GM18517 (cell line): ENCODE results near the gene CALN1.
"Not testable (repeated sequence)": the region's sequence is repeated elsewhere in the genome, so short reads cannot be mapped to it uniquely, and the experiment has no call there.

Source experiments
- ATAC-seq: cut with Tn5 transposase; IDR thresholded peaks from one replicate; pipeline ENCODE4 v1.9.1; 2021; ENCODE audit warnings: mild to moderate bottlenecking, moderate library complexity; ENCODE audit not compliant: unreplicated experiment

Gene CALN1

GRCh38 chr7:72268796-72269195 lies 143.3 kb downstream of the CALN1 start:
- ATAC-seq, result no peak

DNA sequence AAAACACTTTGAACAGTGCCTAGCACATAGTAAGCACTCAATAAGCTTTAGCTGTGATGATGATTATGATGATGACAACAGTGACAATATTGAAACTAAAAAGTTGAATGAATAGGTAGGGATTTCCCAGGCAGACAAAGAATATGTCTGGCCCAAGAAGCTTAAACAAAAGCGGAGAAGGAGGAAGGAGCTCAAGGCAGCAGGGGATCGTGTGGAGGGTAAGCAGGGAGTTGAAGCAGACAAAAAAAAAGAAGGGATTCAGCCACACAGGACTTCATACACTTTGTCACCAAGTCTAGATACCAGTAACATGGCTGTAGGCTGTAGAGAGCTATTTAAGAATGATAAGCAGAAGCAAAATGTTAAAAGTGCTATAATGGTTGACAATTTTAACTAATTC lies 144.0 kb downstream of the CALN1 start:
- no peak for ATAC-seq

- no peak for ATAC-seq
These were observed 144.8 kb downstream of the CALN1 start for GRCh38 chr7:72267291-72267800.

- no peak for ATAC-seq
These were observed 145.4 kb downstream of the CALN1 start for GRCh38 chr7:72266771-72267170.

DNA sequence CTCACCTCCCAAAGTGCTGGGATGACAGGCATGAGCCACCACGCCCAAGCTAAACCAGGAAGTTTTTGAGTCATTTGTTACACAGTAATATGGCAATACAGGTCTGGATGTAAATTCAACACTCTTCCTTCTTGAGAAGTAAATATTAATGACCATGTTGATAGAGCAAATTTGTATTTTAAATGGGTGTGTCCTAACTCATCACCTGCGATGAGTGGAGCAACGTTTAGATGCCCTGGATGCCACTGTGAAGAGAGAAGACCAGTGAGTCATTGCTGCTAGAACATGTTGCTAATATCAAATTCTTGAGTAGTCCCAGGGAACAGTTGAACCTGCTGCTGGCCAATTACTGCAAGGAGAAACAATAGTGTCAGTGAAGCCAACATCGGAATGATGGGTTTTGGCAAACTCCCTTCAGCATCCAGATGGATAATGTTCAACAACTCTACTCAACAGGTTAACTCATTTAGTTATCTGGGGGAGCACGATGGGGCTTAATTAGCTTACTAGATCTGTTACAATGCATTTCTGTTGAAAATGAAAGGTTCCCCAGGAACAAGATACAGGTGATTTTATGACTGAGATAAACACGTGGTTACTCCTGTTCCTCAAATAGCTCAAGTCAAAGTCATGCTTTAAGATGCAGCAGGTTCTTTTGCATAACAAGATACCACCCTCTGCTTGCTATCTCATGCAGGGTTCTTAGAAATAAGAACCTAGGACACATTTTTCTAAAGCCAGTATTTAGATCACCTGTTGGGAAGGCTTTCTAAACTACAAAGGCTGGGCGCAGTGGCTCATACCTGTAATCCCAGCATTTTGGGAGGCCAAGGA lies 146.8 kb downstream of the CALN1 start:
- no peak for ATAC-seq

GRCh38 chr7:72260406-72260805 lies 151.7 kb downstream of the CALN1 start:
- no peak for ATAC-seq

GRCh38 chr7:72258074-72258473 lies 154.1 kb downstream of the CALN1 start:
- ATAC-seq, result no peak

- ATAC-seq, result no peak
These were observed 157.7 kb downstream of the CALN1 start for GRCh38 chr7:72254455-72254854.

DNA sequence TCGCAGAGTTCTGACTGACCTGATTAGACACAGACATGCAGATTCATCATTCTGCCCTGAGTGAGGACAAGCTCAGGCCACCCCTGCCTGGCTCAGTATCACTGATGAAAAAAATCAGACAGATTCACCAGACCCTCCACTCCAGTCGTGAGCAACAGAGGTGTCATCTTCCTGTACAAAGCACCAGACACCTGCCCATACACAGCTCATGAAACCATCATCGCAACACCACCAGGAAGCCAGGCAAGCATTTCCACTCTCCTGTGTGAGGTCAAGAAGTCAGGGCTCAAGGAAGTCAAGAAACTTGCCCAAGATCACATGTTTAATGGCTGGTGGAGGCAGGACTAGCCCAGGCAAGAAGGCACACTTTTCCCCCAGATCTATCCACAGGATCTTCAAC lies 163.0 kb downstream of the CALN1 start:
- ATAC-seq, result no peak

- no peak for ATAC-seq
These were observed 167.2 kb downstream of the CALN1 start for GRCh38 chr7:72244826-72245398.

GRCh38 chr7:72243329-72243728 lies 168.8 kb downstream of the CALN1 start:
- no peak for ATAC-seq

DNA sequence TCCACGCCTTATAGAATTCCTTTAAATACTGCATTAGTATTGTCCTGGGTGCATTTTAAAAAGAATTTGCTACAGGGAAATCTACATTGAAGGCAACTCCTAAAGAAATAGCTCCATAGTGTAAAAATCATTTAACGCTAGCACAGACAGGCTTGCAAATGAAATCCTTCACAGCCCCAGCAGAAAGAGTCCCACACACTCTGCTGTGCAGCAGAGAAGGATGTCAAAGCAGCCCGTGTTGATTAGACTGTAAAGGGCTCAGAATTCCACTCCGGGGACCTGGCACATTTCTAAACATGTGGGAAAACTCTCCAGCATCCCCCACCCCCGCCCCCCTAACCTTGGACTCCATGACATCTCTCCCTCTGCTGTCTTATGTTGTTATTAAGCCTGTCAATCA lies 176.8 kb downstream of the CALN1 start:
- no peak for ATAC-seq

- no peak for ATAC-seq
These were observed 178.1 kb downstream of the CALN1 start for GRCh38 chr7:72234086-72234485.

GRCh38 chr7:72230281-72230680 lies 181.9 kb downstream of the CALN1 start:
- no peak for ATAC-seq

DNA sequence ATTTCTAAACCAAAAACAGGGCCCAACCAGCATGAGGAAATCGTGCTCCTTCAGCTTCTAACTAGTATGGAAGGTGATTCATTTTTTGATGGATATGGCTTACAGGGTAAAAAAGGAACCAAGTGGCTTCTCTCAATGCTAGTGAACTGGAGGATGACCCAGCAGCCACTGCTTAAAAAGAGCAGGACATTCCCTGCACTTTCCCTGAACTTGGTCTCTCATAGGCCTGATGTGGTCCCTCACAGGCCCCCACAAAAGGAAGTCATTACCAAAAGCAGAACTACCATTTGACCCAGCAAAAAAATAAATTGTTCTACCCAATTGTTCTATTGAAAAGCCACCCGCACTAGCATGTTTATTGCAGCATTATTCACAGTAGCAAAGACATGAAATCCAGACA lies 188.8 kb downstream of the CALN1 start:
- no peak for ATAC-seq

DNA sequence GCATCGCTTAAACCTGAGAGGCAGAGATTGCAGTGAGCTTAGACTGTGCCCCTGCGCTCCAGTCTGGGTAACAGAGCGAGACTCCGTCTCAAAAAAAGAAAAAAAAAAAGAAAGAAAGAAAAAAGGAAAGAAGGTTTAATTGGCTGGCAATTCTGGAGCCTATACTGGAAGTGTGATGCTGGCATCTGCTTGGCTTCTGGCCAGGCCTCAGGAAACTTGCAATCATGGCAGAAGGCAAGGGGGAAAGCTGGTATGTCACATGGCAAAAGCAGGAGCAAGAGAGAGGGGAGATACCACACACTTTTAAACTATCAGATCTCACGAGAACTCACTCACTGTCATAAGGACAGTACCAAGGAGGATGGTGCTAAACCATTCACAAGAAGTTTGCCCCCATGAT lies 190.0 kb downstream of the CALN1 start:
- no peak for ATAC-seq

GRCh38 chr7:72219500-72219899 lies 192.6 kb downstream of the CALN1 start:
- no peak for ATAC-seq

DNA sequence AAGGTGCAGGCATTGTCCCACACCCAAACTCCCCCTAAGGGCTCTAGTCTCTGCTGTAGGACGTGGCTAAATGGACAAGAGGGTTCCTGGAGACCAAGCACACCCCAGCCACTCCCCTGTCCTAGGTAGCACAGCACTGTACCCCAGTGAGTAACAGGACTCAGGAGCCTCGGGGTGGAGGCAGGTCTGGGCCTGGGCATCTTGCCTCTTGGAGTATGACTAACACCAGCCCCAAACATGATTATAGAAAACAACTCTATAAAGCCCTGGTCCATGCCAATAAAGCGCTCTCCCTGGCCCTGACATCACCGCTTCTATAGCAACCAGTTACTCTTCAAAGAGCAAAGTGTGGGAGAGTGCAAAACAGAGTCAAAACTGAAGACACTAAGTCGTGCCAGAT lies 195.0 kb downstream of the CALN1 start:
- ATAC-seq, result no peak

DNA sequence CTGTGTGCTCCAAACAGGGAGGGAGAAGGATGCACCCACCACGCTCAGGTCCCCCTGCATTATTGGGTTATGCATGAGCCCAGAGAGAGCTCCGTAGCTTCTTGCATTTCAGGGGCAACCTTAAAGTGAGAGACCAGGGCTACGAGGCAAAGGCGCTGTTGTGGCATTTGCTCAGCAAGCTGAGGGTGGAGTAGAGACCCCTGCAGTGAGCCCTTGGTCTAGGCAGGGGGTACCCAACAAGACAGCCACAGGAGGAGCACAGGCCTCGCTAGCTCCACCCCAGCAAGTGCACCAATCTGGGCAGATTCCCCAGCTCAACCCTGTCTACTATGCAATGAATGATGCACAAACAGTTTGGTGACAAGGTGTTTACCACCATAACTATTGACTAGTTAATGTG lies 198.4 kb downstream of the CALN1 start:
- ATAC-seq, result no peak

DNA sequence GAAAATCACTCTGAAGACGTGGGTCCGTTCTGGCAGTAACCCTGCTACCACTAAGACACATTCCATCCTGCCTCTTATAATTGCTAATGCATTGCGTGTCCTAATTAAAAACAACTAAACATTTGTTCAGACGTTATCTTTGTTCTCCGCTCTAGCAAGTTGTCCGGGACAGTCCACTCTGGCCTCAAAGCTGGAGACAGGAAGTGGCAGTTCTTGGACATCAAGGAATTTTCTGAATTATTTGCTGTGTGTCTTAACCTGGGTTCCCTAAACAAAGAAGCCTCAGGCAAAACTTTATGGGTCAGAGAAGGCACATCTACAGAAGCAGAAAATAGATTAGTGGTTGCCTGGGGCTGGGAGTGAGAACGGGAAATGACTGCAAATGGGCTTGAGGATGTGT lies 199.1 kb downstream of the CALN1 start:
- ATAC-seq, result no peak

DNA sequence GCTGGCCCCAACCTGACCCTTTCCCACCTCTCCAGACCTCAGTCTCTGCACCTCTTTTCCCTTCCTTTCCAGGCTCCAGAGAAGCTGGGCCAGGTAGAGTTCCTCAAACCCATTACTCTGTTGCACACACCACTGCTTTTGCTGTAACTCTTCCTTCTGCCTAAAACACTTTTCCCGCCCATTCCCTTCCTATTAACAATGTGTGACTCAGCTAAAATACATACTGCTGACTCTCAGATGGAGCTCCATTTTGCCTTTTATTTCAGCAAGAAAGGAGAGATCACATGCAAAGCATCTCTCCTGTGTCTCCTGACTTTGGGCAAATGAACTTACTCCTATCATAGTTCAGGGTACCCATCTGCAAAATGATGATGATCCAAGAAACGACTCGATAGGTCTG lies 201.0 kb downstream of the CALN1 start:
- ATAC-seq, result no peak

GRCh38 chr7:72209006-72209405 lies 203.1 kb downstream of the CALN1 start:
- ATAC-seq, result not testable (repeated sequence)
